Aorta (tissue), 5 donors: ENCODE measurements around the gene HAGHL. TPM values are rescaled to one million over a fixed set of nuclear protein-coding genes. Genes with fewer than 3 reads are reported as not detected.

Source experiments
- ATAC-seq: fragments of 200-7000 bp; cut with Tn5 transposase; one replicate; pipeline ENCODE4 v1.9.1; 2022; ENCODE audit warnings: moderate library complexity; ENCODE audit not compliant: low FRiP score
- DNase-seq, 2 donors: peaks; one replicate each; pipeline ENCODE4 v3.0.0-alpha.2; 2020
- H3K27ac ChIP-seq, 2 donors: one replicate each; pipeline ENCODE4 v1.5.1; 2013; ENCODE audit warnings: low read length in 2 of 2, mild to moderate bottlenecking in 2 of 2, moderate library complexity in 2 of 2, control low read depth in 1 of 2, inconsistent platforms in 1 of 2, low read depth in 1 of 2
- H3K27me3 ChIP-seq, 2 donors: one replicate each; pipeline ENCODE4 v1.6.1; 2013; ENCODE audit warnings: control low read depth in 1 of 2, low read length in 1 of 2, mild to moderate bottlenecking in 1 of 2, moderate library complexity in 1 of 2; ENCODE audit not compliant: insufficient read depth in 2 of 2, control insufficient read depth in 1 of 2
- H3K36me3 ChIP-seq, 2 donors: one replicate each; pipeline ENCODE4 v1.6.1; 2013; ENCODE audit warnings: control low read depth in 1 of 2, low read length in 1 of 2, mild to moderate bottlenecking in 1 of 2; ENCODE audit not compliant: insufficient read depth in 2 of 2, control insufficient read depth in 1 of 2
- H3K4me1 ChIP-seq, 2 donors: one replicate each; pipeline ENCODE4 v1.6.1; 2013; ENCODE audit warnings: low read length in 2 of 2, control low read depth in 1 of 2, mild to moderate bottlenecking in 1 of 2, moderate library complexity in 1 of 2; ENCODE audit not compliant: insufficient read depth in 2 of 2, control insufficient read depth in 1 of 2
- H3K4me3 ChIP-seq, 2 donors: one replicate each; pipeline ENCODE4 v1.5.1; 2013; ENCODE audit warnings: low read length in 2 of 2, control low read depth in 1 of 2, mild to moderate bottlenecking in 1 of 2
- H3K9me3 ChIP-seq: one replicate; pipeline ENCODE4 v1.6.1; 2013; ENCODE audit warnings: mild to moderate bottlenecking, low read length; ENCODE audit not compliant: control insufficient read depth
- WGBS, 2 donors: extraction: QIAGEN DNeasy Blood & Tissue Kit; methylation state at CpG; one replicate each; pipeline ENCODE4 v1.1.7; 2013; 5-methylcytosine and 5-hydroxymethylcytosine counted together
- intact Hi-C, 2 donors: fragments of 100-400 bp; cut with DNase I; formaldehyde crosslinking; loops; one replicate each; pipeline versions ENCODE4 v1.14.2 to v1.15.0; 2022
- polyA plus RNA-seq, 2 donors: library from polyadenylated mRNA; stranded (reverse); fragments of 200-250 nt; gene quantifications; one replicate each; pipeline ENCODE4 v1.2.3, GENCODE V29; 2013
- total RNA-seq, 2 donors: library from RNA; stranded (reverse); fragmentation: NEBNext Ultra II Directional; extraction: Animal tissue kit (Norgen Biotek cat#: 25700); gene quantifications; one replicate each; pipeline ENCODE4 v1.2.1, GENCODE V29; 2021
- donor health status: healthy with polysubstance abuse.
- donor health status: Bipolar disorder and iron deficiency.
- donor health status: DM: no; HTN: no; CAD: no.
- donor health status: DM: no; HTN: no; CAD: no.
- donor health status: DM: yes; HTN: yes; CAD: no.

HAGHL gene
- total and polyA plus RNA-seq, 4 donors: 2.4 to 22.5 (median 3.3) TPM

- intact Hi-C loops: no loop called here
- ATAC-seq: no peak
- no peak for DNase-seq
Observed at GRCh38 chr16:680967-681745, 45.8 kb upstream of the HAGHL start.

DNA sequence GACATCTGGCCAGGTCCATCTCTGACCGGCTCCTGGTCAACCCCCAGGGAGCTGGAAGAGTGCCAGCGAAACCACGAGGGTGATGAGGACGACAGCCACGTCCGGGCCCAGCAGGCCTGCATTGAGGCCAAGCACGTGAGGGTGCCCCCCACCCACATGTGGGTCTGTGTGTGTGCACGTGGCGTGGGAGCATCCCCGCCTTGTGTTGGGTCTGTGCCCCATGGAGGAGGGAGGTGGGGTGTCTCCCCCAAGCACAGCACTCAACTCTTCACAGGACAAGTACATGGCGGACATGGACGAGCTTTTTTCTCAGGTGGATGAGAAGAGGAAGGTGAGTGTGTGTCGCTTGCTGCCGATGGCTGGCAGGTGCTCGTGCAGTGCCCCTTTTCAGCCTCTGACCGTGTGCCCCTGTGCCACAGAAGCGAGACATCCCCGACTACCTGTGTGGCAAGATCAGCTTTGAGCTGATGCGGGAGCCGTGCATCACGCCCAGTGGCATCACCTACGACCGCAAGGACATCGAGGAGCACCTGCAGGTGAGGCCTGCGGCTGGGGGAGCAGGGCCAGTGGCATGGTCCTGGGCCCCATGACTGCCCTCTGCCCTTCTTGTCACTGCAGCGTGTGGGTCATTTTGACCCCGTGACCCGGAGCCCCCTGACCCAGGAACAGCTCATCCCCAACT, 45.0 kb upstream of the HAGHL start:
- no peak for DNase-seq
- H3K27ac ChIP-seq: no peak overlapping the region
- intact Hi-C loops: no loop called here
- 76 to 78% methylated on average over 28 of the region's 28 CpGs for WGBS, 2 donors
- no peak overlapping the region for H3K4me3 ChIP-seq
- peaks cover 0 to 5% of the 10 kb centered on the region in 2 donors for H3K36me3 ChIP-seq
- no peaks in the 10 kb centered on the region for H3K9me3 ChIP-seq
- ATAC-seq: no peak
- no peaks in the 10 kb centered on the region for H3K4me1 ChIP-seq
- no peaks in the 10 kb centered on the region for H3K27me3 ChIP-seq

More at GRCh38 chr16:680967-681745, 45.8 kb upstream of the HAGHL start:
- WGBS, 2 donors: 42% methylated on average over 44 of the region's 44 CpGs
- H3K9me3 ChIP-seq: no peaks in the 10 kb centered on the region
- no peaks in the 10 kb centered on the region for H3K27me3 ChIP-seq
- no peak overlapping the region for H3K27ac ChIP-seq
- peak overlapping the region; percentile 67 to 73 for H3K4me3 ChIP-seq
- H3K4me1 ChIP-seq: no peaks in the 10 kb centered on the region
- H3K36me3 ChIP-seq: peaks cover 0 to 5% of the 10 kb centered on the region in 2 donors

DNA sequence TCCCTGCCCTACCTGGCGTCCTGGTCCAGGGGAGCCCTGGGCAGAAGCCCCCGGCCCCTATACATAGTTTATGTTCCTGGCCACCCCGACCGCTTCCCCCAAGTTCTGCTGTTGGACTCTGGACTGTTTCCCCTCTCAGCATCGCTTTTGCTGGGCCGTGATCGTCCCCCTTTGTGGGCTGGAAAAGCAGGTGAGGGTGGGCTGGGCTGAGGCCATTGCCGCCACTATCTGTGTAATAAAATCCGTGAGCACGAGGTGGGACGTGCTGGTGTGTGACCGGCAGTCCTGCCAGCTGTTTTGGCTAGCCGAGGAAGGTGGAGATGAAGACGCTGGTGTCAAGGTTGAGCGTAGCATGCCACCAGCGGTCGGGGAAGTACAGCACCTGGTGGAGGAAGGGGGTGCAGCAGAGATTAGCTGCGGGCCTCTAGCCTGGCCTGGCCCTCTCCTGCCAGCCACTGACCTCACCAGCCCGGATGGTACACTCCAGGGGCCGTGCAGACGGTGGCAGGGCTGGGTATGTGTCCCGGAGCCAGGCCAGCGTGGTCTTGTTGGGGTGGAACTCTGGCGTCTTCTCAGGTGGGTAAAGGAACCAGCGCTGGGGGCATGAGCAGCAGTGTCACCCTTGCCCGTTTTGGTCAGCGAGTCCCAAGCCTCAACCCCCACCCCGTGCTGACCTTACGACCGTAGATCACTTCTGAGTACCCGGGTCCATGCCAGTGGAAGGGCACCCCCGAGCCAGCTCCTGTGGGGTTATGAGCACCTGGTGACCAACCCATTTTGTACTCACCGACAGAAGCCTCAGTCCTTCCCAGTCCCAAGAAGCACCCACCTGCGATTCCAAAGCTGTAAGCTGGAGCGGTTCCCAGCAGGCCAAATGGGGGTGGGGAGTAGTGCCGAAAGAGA, 44.2 kb upstream of the HAGHL start:
- Histone ChIP-seq H3K4me1 (no peaks in the 10 kb centered on the region), H3K27ac (no peak overlapping the region), H3K36me3 (peaks cover 0 to 5% of the 10 kb centered on the region in 2 donors), H3K9me3 (no peaks in the 10 kb centered on the region), H3K27me3 (no peaks in the 10 kb centered on the region), H3K4me3 (no peak overlapping the region)
- intact Hi-C loops: no loop called here
- no peak for ATAC-seq
- WGBS, 2 donors: 82% methylated on average over 36 of the region's 36 CpGs
- DNase-seq: no peak

- DNase-seq (no peak), ATAC-seq (no peak)
- no peak overlapping the region for H3K27ac ChIP-seq
- H3K4me3 ChIP-seq: peak overlapping the region; percentile 37 to 53
- intact Hi-C loops: no loop called here
- no peaks in the 10 kb centered on the region for H3K9me3 ChIP-seq
- no peaks in the 10 kb centered on the region for H3K27me3 ChIP-seq
- WGBS, 2 donors: 16 to 20% methylated on average over 40 to 57 of the region's 57 CpGs
- H3K4me1 ChIP-seq: no peaks in the 10 kb centered on the region
- peaks cover 0 to 5% of the 10 kb centered on the region in 2 donors for H3K36me3 ChIP-seq
Observed at GRCh38 chr16:683396-684070, 43.4 kb upstream of the HAGHL start.

- Histone ChIP-seq H3K27ac (peak within 1 kb of the TSS in 1 of 2 donors; percentile 28), H3K27me3 (no peaks in the 10 kb centered on the region), H3K9me3 (no peaks in the 10 kb centered on the region), H3K4me1 (no peaks in the 10 kb centered on the region), H3K4me3 (peak within 1 kb of the TSS; percentile 37 to 53), H3K36me3 (peaks cover 0 to 5% of the 10 kb centered on the region in 2 donors)
- intact Hi-C loops: no loop called here
- WGBS, 2 donors: 3 to 4% methylated on average over 66 to 91 of the region's 91 CpGs
- DNase-seq (peak; percentile 99 to 100), ATAC-seq (peak; percentile 85)
Observed at GRCh38 chr16:684071-684794, 42.7 kb upstream of the HAGHL start, which contains the start of gene JMJD8. JMJD8 (minus strand) TSS chr16:684334; CDS start chr16:684319, 15 bp downstream.

- Histone ChIP-seq H3K4me1 (no peaks in the 10 kb centered on the region), H3K4me3 (no peak overlapping the region), H3K36me3 (peaks cover 0 to 5% of the 10 kb centered on the region in 2 donors), H3K27me3 (no peaks in the 10 kb centered on the region), H3K27ac (no peak overlapping the region), H3K9me3 (no peaks in the 10 kb centered on the region)
- DNase-seq: peak in 1 of 2 donors; percentile 71
- 94 to 95% methylated on average over 55 to 61 of the region's 61 CpGs for WGBS, 2 donors
- intact Hi-C loops: no loop called here
- no peak for ATAC-seq
Observed at GRCh38 chr16:684961-685696, 41.8 kb upstream of the HAGHL start.

- intact Hi-C loops: no loop called here
- H3K4me1 ChIP-seq: no peaks in the 10 kb centered on the region
- H3K27ac ChIP-seq: no peak overlapping the region
- ATAC-seq (no peak), DNase-seq (peak in 1 of 2 donors; percentile 67)
- H3K9me3 ChIP-seq: no peaks in the 10 kb centered on the region
- H3K4me3 ChIP-seq: no peak overlapping the region
- H3K27me3 ChIP-seq: no peaks in the 10 kb centered on the region
- 66 to 70% methylated on average over 10 of the region's 10 CpGs for WGBS, 2 donors
- H3K36me3 ChIP-seq: peaks cover 0 to 5% of the 10 kb centered on the region in 2 donors
Observed at GRCh38 chr16:685967-686366, 40.9 kb upstream of the HAGHL start.
